SK-N-SH (cell line): ENCODE measurements around the gene NLGN1. TPM values are rescaled to one million over a fixed set of nuclear protein-coding genes. Genes with fewer than 3 reads are reported as not detected.

ENCODE experiments used
- CTCF ChIA-PET: fragments of 300-600, 350-600 bp; formaldehyde crosslinking; extraction: SDS; loops from one replicate; lab custom pipeline; 2021; lab: Yijun Ruan, JAX
- POLR2A ChIA-PET: fragments of 350-600 bp; sonication (Branson Sonifier 250); formaldehyde crosslinking; extraction: SDS; loops from one replicate; lab custom pipeline; 2020; ENCODE audit warnings: antibody characterized with exemption, inconsistent platforms; lab: Yijun Ruan, JAX
- DNase-seq: peaks from one replicate; pipeline ENCODE4 v3.0.0; 2012
- H2AFZ ChIP-seq: fragments of 200-600 bp; sonication (generic); 2 replicates; pipeline ENCODE4 v1.8.1; 2016; ENCODE audit warnings: antibody characterized with exemption, mild to moderate bottlenecking, low read depth
- H3F3A ChIP-seq: fragments of 200-600 bp; sonication (generic); replicated peaks from 2 replicates; pipeline ENCODE3; 2016; ENCODE audit warnings: antibody characterized with exemption, mild to moderate bottlenecking; ENCODE audit not compliant: insufficient read depth
- H3K27ac ChIP-seq, 2 experiments: fragments of 200-500 bp in 1 of 2; fragments of 200-600 bp in 1 of 2; sonication (Bioruptor generic) in 1 of 2; sonication (generic), shearing (Covaris generic) in 1 of 2; 2 replicates each; pipeline versions ENCODE4 v1.5.1 to v1.6.1; 2014 to 2016; ENCODE audit warnings: low read depth in 2 of 2, inconsistent platforms in 1 of 2, low read length in 1 of 2, mild to moderate bottlenecking in 1 of 2, mixed read lengths in 1 of 2
- H3K27me3 ChIP-seq: fragments of 200-600 bp; sonication (generic), shearing (Covaris generic); 2 replicates; pipeline ENCODE4 v1.6.1; 2016; ENCODE audit warnings: mixed run types; ENCODE audit not compliant: insufficient read depth
- H3K36me3 ChIP-seq, 2 experiments: fragments of 200-500 bp in 1 of 2; fragments of 200-600 bp in 1 of 2; sonication (Bioruptor generic) in 1 of 2; sonication (generic) in 1 of 2; replicated peaks in 1 of 2; 2 replicates each; pipeline versions ENCODE3 to v1.5.1; 2014 to 2016; ENCODE audit warnings: low read length in 1 of 2, mild to moderate bottlenecking in 1 of 2; ENCODE audit not compliant: insufficient read depth in 2 of 2, control insufficient read depth in 1 of 2
- H3K4me1 ChIP-seq, 2 experiments: fragments of 200-500 bp in 1 of 2; fragments of 200-600 bp in 1 of 2; sonication (Bioruptor generic) in 1 of 2; sonication (generic), shearing (Covaris generic) in 1 of 2; 2 replicates each; pipeline versions ENCODE4 v1.5.1 to v1.6.1; 2014 to 2016; ENCODE audit warnings: low read depth in 1 of 2, low read length in 1 of 2, mixed run types in 1 of 2; ENCODE audit not compliant: insufficient read depth in 2 of 2, control insufficient read depth in 1 of 2
- H3K4me2 ChIP-seq: fragments of 200-600 bp; sonication (generic), shearing (Covaris generic); 2 replicates; pipeline ENCODE4 v1.6.1; 2017; ENCODE audit warnings: mixed run types
- H3K4me3 ChIP-seq, 2 experiments: fragments of 200-500 bp in 1 of 2; fragments of 200-600 bp in 1 of 2; sonication (Bioruptor generic) in 1 of 2; sonication (generic), shearing (Covaris generic) in 1 of 2; 2 replicates each; pipeline versions ENCODE4 v1.5.1 to v1.8.1; 2014 to 2016; ENCODE audit warnings: low read depth in 2 of 2, inconsistent platforms in 1 of 2, low read length in 1 of 2, mild to moderate bottlenecking in 1 of 2, mixed read lengths in 1 of 2, moderate library complexity in 1 of 2
- H3K79me2 ChIP-seq: fragments of 200-600 bp; sonication (generic); 2 replicates; pipeline ENCODE4 v1.8.1; 2017; ENCODE audit warnings: mild to moderate bottlenecking; ENCODE audit not compliant: insufficient read depth
- H3K9ac ChIP-seq: fragments of 200-600 bp; sonication (generic); 2 replicates; pipeline ENCODE4 v1.6.1; 2017; ENCODE audit warnings: mixed run types
- H3K9me2 ChIP-seq: fragments of 200-600 bp; sonication (generic); 2 replicates; pipeline ENCODE4 v1.6.1; 2017; ENCODE audit warnings: mixed run types
- H3K9me3 ChIP-seq: fragments of 200-600 bp; sonication (generic); 2 replicates; pipeline ENCODE4 v1.6.1; 2017; ENCODE audit warnings: mixed run types, mild to moderate bottlenecking, moderate library complexity
- H4K20me1 ChIP-seq: fragments of 200-600 bp; sonication (generic); 2 replicates; pipeline ENCODE4 v1.6.1; 2017; ENCODE audit warnings: mild to moderate bottlenecking, mixed run types; ENCODE audit not compliant: insufficient read depth
- EP300 ChIP-seq, 2 experiments: IDR thresholded peaks; 2 replicates each; pipeline versions ENCODE4 v1.4.0 to v1.6.1; 2012; ENCODE audit warnings: borderline replicate concordance in 1 of 2, low read depth in 1 of 2, low read length in 1 of 2
- GABPA ChIP-seq: IDR thresholded peaks from 2 replicates; pipeline ENCODE4 v1.4.0; 2012; ENCODE audit warnings: low read depth, mild to moderate bottlenecking
- GATA2 ChIP-seq: sonication (generic); formaldehyde crosslinking; IDR thresholded peaks from 2 replicates; pipeline ENCODE4 v1.5.0; 2020; ENCODE audit warnings: mild to moderate bottlenecking, missing genetic modification reagents
- JUND ChIP-seq: IDR thresholded peaks from 2 replicates; pipeline ENCODE4 v1.4.0; 2012
- MEF2A ChIP-seq: IDR thresholded peaks from 2 replicates; pipeline ENCODE4 v1.4.0; 2012; ENCODE audit warnings: low read depth, borderline replicate concordance
- MXI1 ChIP-seq: IDR thresholded peaks from 2 replicates; pipeline ENCODE4 v1.6.1; 2012; ENCODE audit warnings: mild to moderate bottlenecking, low read depth, low read length, improper control_type of control experiment
- NRF1 ChIP-seq: IDR thresholded peaks from 2 replicates; pipeline ENCODE4 v1.6.1; 2012; ENCODE audit warnings: low read depth, mild to moderate bottlenecking, low read length
- POLR2AphosphoS5 ChIP-seq: IDR thresholded peaks from 2 replicates; pipeline ENCODE4 v1.6.1; 2012; ENCODE audit warnings: low read depth, low read length
- RCOR1 ChIP-seq: fragments of 150-350 bp; IDR thresholded peaks from 2 replicates; pipeline ENCODE4 v1.6.1; 2017; ENCODE audit warnings: antibody characterized with exemption, low read length
- RXRA ChIP-seq: IDR thresholded peaks from 2 replicates; pipeline ENCODE4 v1.4.0; 2012; ENCODE audit warnings: low read depth, mild to moderate bottlenecking, borderline replicate concordance
- SIN3A ChIP-seq: IDR thresholded peaks from 2 replicates; pipeline ENCODE4 v1.6.1; 2012; ENCODE audit warnings: low read depth, mild to moderate bottlenecking, low read length, moderate library complexity, borderline replicate concordance
- TAF1 ChIP-seq: IDR thresholded peaks from 2 replicates; pipeline ENCODE4 v1.6.1; 2012; ENCODE audit warnings: low read depth, mild to moderate bottlenecking, low read length, moderate library complexity, borderline replicate concordance
- TEAD4 ChIP-seq: IDR thresholded peaks from 2 replicates; pipeline ENCODE4 v1.4.0; 2012; ENCODE audit warnings: mild to moderate bottlenecking, borderline replicate concordance; ENCODE audit not compliant: insufficient read depth
- YY1 ChIP-seq: IDR thresholded peaks from 2 replicates; pipeline ENCODE4 v1.4.0; 2012; ENCODE audit warnings: low read depth, mild to moderate bottlenecking
- WGBS: methylation state at CpG from one replicate; pipeline ENCODE4 v1.1.6; 2017; ENCODE audit warnings: low lambda C conversion rate; 5-methylcytosine and 5-hydroxymethylcytosine counted together
- polyA plus RNA-seq, 3 experiments: library from polyadenylated mRNA; depleted of rRNA; stranded (reverse); fragments of >200 nt; gene quantifications; 2 replicates each; pipeline ENCODE4 v1.2.3, GENCODE V29; 2012
- TF ChIP-seq, protein P1 (sequence below): IDR thresholded peaks from 2 replicates; pipeline ENCODE4 v1.4.0; 2012; ENCODE audit warnings: low read depth, borderline replicate concordance
- TF ChIP-seq, protein P2 (sequence below): fragments of 150-350 bp; IDR thresholded peaks from 2 replicates; pipeline ENCODE4 v1.6.1; 2016; ENCODE audit warnings: mild to moderate bottlenecking, low read depth, low read length
- TF ChIP-seq, protein P3 (sequence below): IDR thresholded peaks from 2 replicates; pipeline ENCODE4 v1.4.0; 2012; ENCODE audit warnings: low read depth, borderline replicate concordance
- TF ChIP-seq, protein P4 (sequence below): IDR thresholded peaks from 2 replicates; pipeline ENCODE4 v1.4.0; 2012; ENCODE audit warnings: low read depth
- TF ChIP-seq, protein P5 (sequence below): IDR thresholded peaks from 2 replicates; pipeline ENCODE4; 2012

Gene NLGN1
- polyA plus RNA-seq, 1 of the 3 experiments (the other 2 are of a cell fraction): 1.5 TPM

DNA sequence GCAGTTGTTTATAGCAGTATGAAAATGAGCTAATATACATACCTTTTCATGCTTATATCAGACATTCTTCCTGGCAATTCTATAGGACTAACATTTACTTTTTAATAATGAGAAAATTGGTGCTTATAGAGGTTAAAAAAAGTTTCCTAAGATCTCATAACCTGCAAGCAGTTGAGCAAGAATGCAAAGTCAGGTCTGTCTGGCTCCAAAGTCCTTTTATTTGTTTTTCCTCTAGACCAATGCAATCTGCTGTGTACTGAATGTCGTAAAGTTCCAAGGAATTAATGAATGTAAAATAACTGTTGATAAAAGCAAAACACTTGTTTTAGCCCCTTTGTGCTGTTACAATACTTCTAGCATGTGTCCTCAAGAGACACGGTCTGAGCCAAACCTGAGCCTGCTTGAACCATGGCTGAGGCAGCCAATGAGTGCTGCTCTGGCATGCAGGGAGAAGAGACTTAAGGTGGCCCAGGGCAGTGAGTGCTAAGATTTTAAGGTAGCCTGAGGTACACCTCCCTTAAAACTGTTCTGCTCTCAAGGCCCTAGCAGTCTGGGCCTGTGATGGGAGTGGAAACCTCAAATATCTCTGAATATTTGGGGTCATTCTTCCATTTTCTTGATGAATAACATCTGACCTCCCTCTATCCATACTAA lies 906.5 kb downstream of the NLGN1 start:
- Histone ChIP-seq H3F3A (no peaks in the 10 kb centered on the region), H3K27ac (no peak overlapping the region), H3K79me2 (no peaks in the 10 kb centered on the region), H3K9me3 (no peaks in the 10 kb centered on the region), H3K4me3 (no peak overlapping the region), H4K20me1 (no peaks in the 10 kb centered on the region), H3K4me1 (no peaks in the 10 kb centered on the region), H3K36me3 (no peaks in the 10 kb centered on the region), H3K27me3 (no peaks in the 10 kb centered on the region), H3K9me2 (no peaks in the 10 kb centered on the region), H3K9ac (no peak overlapping the region), H2AFZ (no peak overlapping the region), H3K4me2 (no peak overlapping the region)
- ChIA-PET CTCF (no interaction called here), POLR2A (no interaction called here)
- DNase-seq: no peak
- WGBS: 33% methylated on average over 2 of the region's 2 CpGs
- TF ChIP-seq JUND: no peak
- TF ChIP-seq, protein P1, sequence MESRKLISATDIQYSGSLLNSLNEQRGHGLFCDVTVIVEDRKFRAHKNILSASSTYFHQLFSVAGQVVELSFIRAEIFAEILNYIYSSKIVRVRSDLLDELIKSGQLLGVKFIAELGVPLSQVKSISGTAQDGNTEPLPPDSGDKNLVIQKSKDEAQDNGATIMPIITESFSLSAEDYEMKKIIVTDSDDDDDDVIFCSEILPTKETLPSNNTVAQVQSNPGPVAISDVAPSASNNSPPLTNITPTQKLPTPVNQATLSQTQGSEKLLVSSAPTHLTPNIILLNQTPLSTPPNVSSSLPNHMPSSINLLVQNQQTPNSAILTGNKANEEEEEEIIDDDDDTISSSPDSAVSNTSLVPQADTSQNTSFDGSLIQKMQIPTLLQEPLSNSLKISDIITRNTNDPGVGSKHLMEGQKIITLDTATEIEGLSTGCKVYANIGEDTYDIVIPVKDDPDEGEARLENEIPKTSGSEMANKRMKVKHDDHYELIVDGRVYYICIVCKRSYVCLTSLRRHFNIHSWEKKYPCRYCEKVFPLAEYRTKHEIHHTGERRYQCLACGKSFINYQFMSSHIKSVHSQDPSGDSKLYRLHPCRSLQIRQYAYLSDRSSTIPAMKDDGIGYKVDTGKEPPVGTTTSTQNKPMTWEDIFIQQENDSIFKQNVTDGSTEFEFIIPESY: no peak
- TF ChIP-seq RCOR1: no peak
- TF ChIP-seq, protein P2, sequence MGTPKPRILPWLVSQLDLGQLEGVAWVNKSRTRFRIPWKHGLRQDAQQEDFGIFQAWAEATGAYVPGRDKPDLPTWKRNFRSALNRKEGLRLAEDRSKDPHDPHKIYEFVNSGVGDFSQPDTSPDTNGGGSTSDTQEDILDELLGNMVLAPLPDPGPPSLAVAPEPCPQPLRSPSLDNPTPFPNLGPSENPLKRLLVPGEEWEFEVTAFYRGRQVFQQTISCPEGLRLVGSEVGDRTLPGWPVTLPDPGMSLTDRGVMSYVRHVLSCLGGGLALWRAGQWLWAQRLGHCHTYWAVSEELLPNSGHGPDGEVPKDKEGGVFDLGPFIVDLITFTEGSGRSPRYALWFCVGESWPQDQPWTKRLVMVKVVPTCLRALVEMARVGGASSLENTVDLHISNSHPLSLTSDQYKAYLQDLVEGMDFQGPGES: no peak
- no peak for TF ChIP-seq EP300 (IDR thresholded peaks at IDR 0.05; ENCODE audit: borderline replicate concordance in 1 of 2, low read depth in 1 of 2, low read length in 1 of 2)
- TF ChIP-seq RXRA: no peak
- TF ChIP-seq SIN3A: no peak
- TF ChIP-seq, protein P3, sequence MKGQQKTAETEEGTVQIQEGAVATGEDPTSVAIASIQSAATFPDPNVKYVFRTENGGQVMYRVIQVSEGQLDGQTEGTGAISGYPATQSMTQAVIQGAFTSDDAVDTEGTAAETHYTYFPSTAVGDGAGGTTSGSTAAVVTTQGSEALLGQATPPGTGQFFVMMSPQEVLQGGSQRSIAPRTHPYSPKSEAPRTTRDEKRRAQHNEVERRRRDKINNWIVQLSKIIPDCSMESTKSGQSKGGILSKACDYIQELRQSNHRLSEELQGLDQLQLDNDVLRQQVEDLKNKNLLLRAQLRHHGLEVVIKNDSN: no peak
- TF ChIP-seq POLR2AphosphoS5: no peak
- TF ChIP-seq GABPA: no peak
- no peak for TF ChIP-seq YY1
- no peak for TF ChIP-seq TEAD4
- TF ChIP-seq MEF2A: no peak
- no peak for TF ChIP-seq GATA2 (CRISPR knock-in tag)

DNA sequence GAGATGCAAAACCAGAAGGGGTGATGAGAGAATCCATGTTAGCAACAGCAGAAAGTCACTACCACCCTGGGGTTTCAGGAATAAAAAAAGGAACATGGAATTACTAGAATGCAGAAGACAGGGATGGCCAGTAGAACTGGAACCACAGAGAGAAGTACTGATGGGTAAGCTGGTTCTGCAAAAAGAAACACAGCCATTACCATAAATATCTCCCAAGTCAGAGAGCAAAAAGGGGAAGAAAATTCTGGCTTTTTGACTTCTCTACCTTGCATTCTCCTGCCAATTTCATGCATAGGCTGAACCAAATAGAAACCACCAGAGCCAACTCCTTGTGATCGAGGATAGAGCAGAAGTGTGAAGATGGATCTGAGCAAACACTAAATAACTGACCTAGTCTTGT lies 911.2 kb downstream of the NLGN1 start:
- H3K4me3 ChIP-seq: no peak overlapping the region
- POLR2A ChIA-PET: no interaction called here
- no peak overlapping the region for H3K4me2 ChIP-seq
- H3K9me2 ChIP-seq: no peaks in the 10 kb centered on the region
- TF ChIP-seq, protein P4, sequence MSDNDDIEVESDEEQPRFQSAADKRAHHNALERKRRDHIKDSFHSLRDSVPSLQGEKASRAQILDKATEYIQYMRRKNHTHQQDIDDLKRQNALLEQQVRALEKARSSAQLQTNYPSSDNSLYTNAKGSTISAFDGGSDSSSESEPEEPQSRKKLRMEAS: no peak
- TF ChIP-seq MXI1 (no peak), TAF1 (no peak), NRF1 (no peak)
- TF ChIP-seq, protein P1: no peak
- TF ChIP-seq, protein P5, sequence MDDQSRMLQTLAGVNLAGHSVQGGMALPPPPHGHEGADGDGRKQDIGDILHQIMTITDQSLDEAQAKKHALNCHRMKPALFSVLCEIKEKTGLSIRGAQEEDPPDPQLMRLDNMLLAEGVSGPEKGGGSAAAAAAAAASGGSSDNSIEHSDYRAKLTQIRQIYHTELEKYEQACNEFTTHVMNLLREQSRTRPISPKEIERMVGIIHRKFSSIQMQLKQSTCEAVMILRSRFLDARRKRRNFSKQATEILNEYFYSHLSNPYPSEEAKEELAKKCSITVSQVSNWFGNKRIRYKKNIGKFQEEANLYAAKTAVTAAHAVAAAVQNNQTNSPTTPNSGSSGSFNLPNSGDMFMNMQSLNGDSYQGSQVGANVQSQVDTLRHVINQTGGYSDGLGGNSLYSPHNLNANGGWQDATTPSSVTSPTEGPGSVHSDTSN: no peak
- no peaks in the 10 kb centered on the region for H3K36me3 ChIP-seq
- H3K27me3 ChIP-seq: no peaks in the 10 kb centered on the region
- no peak overlapping the region for H2AFZ ChIP-seq
- no peak for DNase-seq
- CTCF ChIA-PET: no interaction called here
- no peaks in the 10 kb centered on the region for H3F3A ChIP-seq
- WGBS: 100% methylated on average over 1 of the region's 1 CpG
- H3K79me2 ChIP-seq: no peaks in the 10 kb centered on the region
- no peaks in the 10 kb centered on the region for H3K4me1 ChIP-seq
- no peaks in the 10 kb centered on the region for H3K9me3 ChIP-seq
- no peak overlapping the region for H3K27ac ChIP-seq
- H3K9ac ChIP-seq: no peak overlapping the region
- H4K20me1 ChIP-seq: no peaks in the 10 kb centered on the region
